DMS153 (cell line): Measurements from ENCODE around the gene HIP1.
A peak's percentile ranks its signal among the peaks of the same experiment; 100 is the strongest.
"Not testable (repeated sequence)": the region's sequence is repeated elsewhere in the genome, so short reads cannot be mapped to it uniquely, and the experiment has no call there.

Experiments used
- DNase-seq: peaks from one replicate; lab custom pipeline; 2025; lab: John Stamatoyannopoulos, UW

The HIP1 gene

GRCh38 chr7:75712517-75713361 is 26.0 kb downstream of the HIP1 start:
- DNase-seq = no peak

- DNase-seq = no peak
Observed at GRCh38 chr7:75711656-75712514, 26.9 kb downstream of the HIP1 start.

GRCh38 chr7:75711076-75711475 is 27.7 kb downstream of the HIP1 start:
- DNase-seq = no peak

GRCh38 chr7:75704928-75705327 is 33.8 kb downstream of the HIP1 start:
- no peak for DNase-seq

GRCh38 chr7:75702515-75702914 is 36.2 kb downstream of the HIP1 start:
- no peak for DNase-seq

- no peak for DNase-seq
Observed at GRCh38 chr7:75699993-75700392, 38.7 kb downstream of the HIP1 start.

- no peak for DNase-seq
Observed at GRCh38 chr7:75698358-75698757, 40.4 kb downstream of the HIP1 start.

- no peak for DNase-seq
Observed at GRCh38 chr7:75696263-75697037, 42.3 kb downstream of the HIP1 start.

GRCh38 chr7:75694638-75695399 is 43.9 kb downstream of the HIP1 start:
- no peak for DNase-seq

GRCh38 chr7:75693668-75694067 is 45.1 kb downstream of the HIP1 start:
- not testable (repeated sequence) for DNase-seq

- DNase-seq = no peak
Observed at GRCh38 chr7:75691793-75692543, 46.8 kb downstream of the HIP1 start.

- DNase-seq = no peak
Observed at GRCh38 chr7:75690121-75690523, 48.6 kb downstream of the HIP1 start.

GRCh38 chr7:75689246-75690099 is 49.3 kb downstream of the HIP1 start:
- no peak for DNase-seq

GRCh38 chr7:75688200-75689136 is 50.3 kb downstream of the HIP1 start:
- peak; percentile 51 for DNase-seq

- no peak for DNase-seq
Observed at GRCh38 chr7:75687246-75688088, 51.3 kb downstream of the HIP1 start.

- DNase-seq = no peak
Observed at GRCh38 chr7:75686551-75686950, 52.2 kb downstream of the HIP1 start.

- not testable (repeated sequence) for DNase-seq
Observed at GRCh38 chr7:75682052-75682451, 56.7 kb downstream of the HIP1 start.

- no peak for DNase-seq
Observed at GRCh38 chr7:75679060-75679459, 59.7 kb downstream of the HIP1 start.
